Heart left ventricle (tissue), 13 donors: Measurements from ENCODE around the gene TMEFF2.

Source experiments
- CTCF ChIP-seq, 12 donors: fragments of 200-600 bp; sonication (generic) in 4 of 12; IDR thresholded peaks; one replicate each; pipeline versions ENCODE4 v1.5.0 to v1.8.0; 2018 to 2022; ENCODE audit warnings: antibody characterized with exemption in 12 of 12, mild to moderate bottlenecking in 5 of 12
- POLR2A ChIP-seq, 2 donors: fragments of 450-650 bp; IDR thresholded peaks; one replicate each; pipeline ENCODE4 v1.6.1; 2017; ENCODE audit warnings: antibody characterized with exemption in 2 of 2, mild to moderate bottlenecking in 2 of 2, moderate library complexity in 2 of 2
- donor health status: ischemic (EF 13 %, LVEDD 7.1; RV severe dilation, severe dysfunction).
- donor health status: DM: no; HTN: yes; CAD: no.
- donor health status: DM: no; HTN: no; CAD: no.
- donor health status: ischemic (EF 25% LVEDD 6.9; RV normal size, moderate dysfunction).
- donor health status: ischemic (EF 25% LVEDD 5.7; RV mildly dilated, moderate dysfunction).
- donor health status: ischemic (EF 35%, LVEDD 5.7; RV mildly dilated, moderate dysfunction).
- donor health status: nonischemic (EF 11% LVEDD 7.7; RV severe dilation, severe dysfunction).
- donor health status: DM: yes; HTN: yes; CAD: no.
- donor health status: PGD.
- donor health status: ischemic (EF 29% LVEDD 5.4; RV normal size, mild dysfunction).
- donor health status: nonischemic (EF 23%, LVEDD 6.1; RV moderate dilation, normal function).

GRCh38 chr2:191980483-191980882 is 214.2 kb downstream of the TMEFF2 start:
- TF ChIP-seq POLR2A (IDR thresholded peaks at IDR 0.05) = no peak
- TF ChIP-seq CTCF (IDR thresholded peaks at IDR 0.05) = no peak
